ENCODE measurements around the gene OR10A5. TPM values are rescaled to one million over a fixed set of nuclear protein-coding genes. Genes with fewer than 3 reads are reported as not detected.
A peak's percentile ranks its signal among the peaks of the same experiment; 100 is the strongest.
"Not testable (repeated sequence)": the region's sequence is repeated elsewhere in the genome, so short reads cannot be mapped to it uniquely, and the experiment has no call there.

Gene OR10A5
- polyA plus RNA-seq (2012; ENCODE audit: low read depth, missing spikeins) = not detected

- FAIRE-seq (no peak), DNase-seq (ENCODE audit: insufficient read length, low spot score) (no peak)
- no peak for TF ChIP-seq PAX5 (IDR thresholded peaks at IDR 0.05; ENCODE audit: insufficient read depth, low read length, severe bottlenecking)
Measured at GRCh38 chr11:6845383-6845782, at the start of gene OR10A5. OR10A5 (plus strand) TSS chr11:6845683; CDS start chr11:6845683, 0 bp downstream.

GRCh38 chr11:6799402-6799801, 46.1 kb upstream of the OR10A5 start, which contains the start of gene OR6A2:
OR6A2 (minus strand) TSS chr11:6799689; CDS start chr11:6795708, 3,981 bp downstream.
- TF ChIP-seq PAX5 (IDR thresholded peaks at IDR 0.05; ENCODE audit: insufficient read depth, low read length, severe bottlenecking) (no peak), SPI1 (IDR thresholded peaks at IDR 0.05; ENCODE audit: low read depth, low read length) (no peak), POLR2AphosphoS5 (IDR thresholded peaks at IDR 0.05; ENCODE audit: low read depth, low read length) (no peak), TAF1 (IDR thresholded peaks at IDR 0.05; ENCODE audit: low read depth, low read length) (no peak), POU2F2 (IDR thresholded peaks at IDR 0.05; ENCODE audit: low read depth, low read length) (no peak), POLR2A (IDR thresholded peaks at IDR 0.05; ENCODE audit: low read depth, low read length) (no peak)
- DNase-seq (ENCODE audit: insufficient read length, low spot score) = no peak
- FAIRE-seq = no peak

GRCh38 chr11:6801075-6801474, 44.4 kb upstream of the OR10A5 start:
- not testable (repeated sequence) for FAIRE-seq

GRCh38 chr11:6812390-6813005, 33.0 kb upstream of the OR10A5 start:
- DNase-seq (ENCODE audit: insufficient read length, low spot score) = peak; percentile 40
- TF ChIP-seq SPI1 (IDR thresholded peaks at IDR 0.05; ENCODE audit: low read depth, low read length) (no peak), POU2F2 (IDR thresholded peaks at IDR 0.05; ENCODE audit: low read depth, low read length) (no peak), TAF1 (IDR thresholded peaks at IDR 0.05; ENCODE audit: low read depth, low read length) (no peak), POLR2AphosphoS5 (IDR thresholded peaks at IDR 0.05; ENCODE audit: low read depth, low read length) (no peak), PAX5 (IDR thresholded peaks at IDR 0.05; ENCODE audit: insufficient read depth, low read length, severe bottlenecking) (no peak), POLR2A (IDR thresholded peaks at IDR 0.05; ENCODE audit: low read depth, low read length) (no peak)
- FAIRE-seq = peak; percentile 97

More at GRCh38 chr11:6801075-6801474, 44.4 kb upstream of the OR10A5 start:
- DNase-seq (ENCODE audit: insufficient read length, low spot score) = not testable (repeated sequence)

- FAIRE-seq (no peak), DNase-seq (ENCODE audit: insufficient read length, low spot score) (no peak)
- TF ChIP-seq TAF1 (IDR thresholded peaks at IDR 0.05; ENCODE audit: low read depth, low read length) (no peak), SPI1 (IDR thresholded peaks at IDR 0.05; ENCODE audit: low read depth, low read length) (no peak), POLR2A (IDR thresholded peaks at IDR 0.05; ENCODE audit: low read depth, low read length) (no peak), POU2F2 (IDR thresholded peaks at IDR 0.05; ENCODE audit: low read depth, low read length) (no peak), PAX5 (IDR thresholded peaks at IDR 0.05; ENCODE audit: insufficient read depth, low read length, severe bottlenecking) (no peak), POLR2AphosphoS5 (IDR thresholded peaks at IDR 0.05; ENCODE audit: low read depth, low read length) (no peak)
Measured at GRCh38 chr11:6813656-6814055, 31.8 kb upstream of the OR10A5 start.

- FAIRE-seq = no peak
Measured at GRCh38 chr11:6817694-6818093, 27.8 kb upstream of the OR10A5 start.

GRCh38 chr11:6818967-6819366, 26.5 kb upstream of the OR10A5 start:
- TF ChIP-seq POU2F2 (IDR thresholded peaks at IDR 0.05; ENCODE audit: low read depth, low read length) (no peak), TAF1 (IDR thresholded peaks at IDR 0.05; ENCODE audit: low read depth, low read length) (no peak), SPI1 (IDR thresholded peaks at IDR 0.05; ENCODE audit: low read depth, low read length) (no peak), PAX5 (IDR thresholded peaks at IDR 0.05; ENCODE audit: insufficient read depth, low read length, severe bottlenecking) (no peak), POLR2A (IDR thresholded peaks at IDR 0.05; ENCODE audit: low read depth, low read length) (no peak), POLR2AphosphoS5 (IDR thresholded peaks at IDR 0.05; ENCODE audit: low read depth, low read length) (no peak)
- FAIRE-seq (no peak), DNase-seq (ENCODE audit: insufficient read length, low spot score) (no peak)

More at GRCh38 chr11:6817694-6818093, 27.8 kb upstream of the OR10A5 start:
- DNase-seq (ENCODE audit: insufficient read length, low spot score) = no peak
- TF ChIP-seq POLR2A (IDR thresholded peaks at IDR 0.05; ENCODE audit: low read depth, low read length) (no peak), POLR2AphosphoS5 (IDR thresholded peaks at IDR 0.05; ENCODE audit: low read depth, low read length) (no peak), POU2F2 (IDR thresholded peaks at IDR 0.05; ENCODE audit: low read depth, low read length) (no peak), SPI1 (IDR thresholded peaks at IDR 0.05; ENCODE audit: low read depth, low read length) (no peak), PAX5 (IDR thresholded peaks at IDR 0.05; ENCODE audit: insufficient read depth, low read length, severe bottlenecking) (no peak), TAF1 (IDR thresholded peaks at IDR 0.05; ENCODE audit: low read depth, low read length) (no peak)

- FAIRE-seq (no peak), DNase-seq (ENCODE audit: insufficient read length, low spot score) (no peak)
- TF ChIP-seq POLR2AphosphoS5 (IDR thresholded peaks at IDR 0.05; ENCODE audit: low read depth, low read length) = no peak
- TF ChIP-seq TAF1 (IDR thresholded peaks at IDR 0.05; ENCODE audit: low read depth, low read length) = no peak
- TF ChIP-seq SPI1 (IDR thresholded peaks at IDR 0.05; ENCODE audit: low read depth, low read length) = no peak
Measured at GRCh38 chr11:6824136-6824823, 21.2 kb upstream of the OR10A5 start.

GRCh38 chr11:6825231-6825744, 20.2 kb upstream of the OR10A5 start:
- no peak for DNase-seq (ENCODE audit: insufficient read length, low spot score)
- TF ChIP-seq TAF1 (IDR thresholded peaks at IDR 0.05; ENCODE audit: low read depth, low read length) (no peak), POLR2AphosphoS5 (IDR thresholded peaks at IDR 0.05; ENCODE audit: low read depth, low read length) (no peak), POLR2A (IDR thresholded peaks at IDR 0.05; ENCODE audit: low read depth, low read length) (no peak), PAX5 (IDR thresholded peaks at IDR 0.05; ENCODE audit: insufficient read depth, low read length, severe bottlenecking) (no peak), POU2F2 (IDR thresholded peaks at IDR 0.05; ENCODE audit: low read depth, low read length) (no peak), SPI1 (IDR thresholded peaks at IDR 0.05; ENCODE audit: low read depth, low read length) (no peak)
- no peak for FAIRE-seq

GRCh38 chr11:6828103-6828502, 17.4 kb upstream of the OR10A5 start:
- TF ChIP-seq POU2F2 (IDR thresholded peaks at IDR 0.05; ENCODE audit: low read depth, low read length) = no peak
- TF ChIP-seq SPI1 (IDR thresholded peaks at IDR 0.05; ENCODE audit: low read depth, low read length) = no peak
- no peak for TF ChIP-seq POLR2A (IDR thresholded peaks at IDR 0.05; ENCODE audit: low read depth, low read length)
- no peak for TF ChIP-seq TAF1 (IDR thresholded peaks at IDR 0.05; ENCODE audit: low read depth, low read length)
- no peak for TF ChIP-seq PAX5 (IDR thresholded peaks at IDR 0.05; ENCODE audit: insufficient read depth, low read length, severe bottlenecking)
- TF ChIP-seq POLR2AphosphoS5 (IDR thresholded peaks at IDR 0.05; ENCODE audit: low read depth, low read length) = no peak
- no peak for FAIRE-seq
- DNase-seq (ENCODE audit: insufficient read length, low spot score) = no peak
